Measurements from ENCODE around the gene GPR107.
A peak's percentile ranks its signal among the peaks of the same experiment; 100 is the strongest.

GPR107 gene

DNA sequence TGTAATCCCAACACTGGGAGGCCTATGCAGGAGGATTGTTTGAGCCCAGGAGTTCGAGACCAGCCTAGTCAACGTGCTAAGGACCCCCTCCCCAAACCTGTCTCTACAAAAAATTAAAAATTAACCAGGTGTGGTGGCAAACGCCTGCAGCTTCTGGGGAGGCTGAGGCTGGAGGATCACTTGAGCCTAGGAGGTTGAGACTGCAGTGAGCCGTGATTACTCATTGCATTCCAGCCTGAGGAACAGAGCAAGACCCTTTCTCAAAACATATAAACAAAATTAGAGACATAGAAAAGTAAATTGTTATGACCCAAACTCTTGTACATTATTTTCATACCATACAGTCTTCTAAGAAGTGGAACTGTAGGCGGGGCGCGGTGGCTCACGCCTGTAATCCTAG, 1.1 kb downstream of the GPR107 start:
- Histone ChIP-seq H3K4me1 (ENCODE audit: control insufficient read depth in 1 of 2, insufficient read depth in 2 of 2, low read length in 2 of 2) (peaks cover 11 to 14% of the 10 kb centered on the region in 2 donors), H3K9me3 (ENCODE audit: control insufficient read depth in 1 of 2, low read length in 2 of 2) (no peaks in the 10 kb centered on the region), H3K27ac (ENCODE audit: low read depth, low read length) (no peak overlapping the region), H3K9ac (ENCODE audit: low read depth in 1 of 2, low read length in 2 of 2) (peak overlapping the region in 1 of 2 donors; percentile 88), H3K36me3 (ENCODE audit: control insufficient read depth in 1 of 2, insufficient read depth in 2 of 2, low read length in 2 of 2) (no peaks in the 10 kb centered on the region), H3K4me3 (ENCODE audit: low read depth in 1 of 2, low read length in 2 of 2) (peak overlapping the region; percentile 88 to 93), H3K27me3 (ENCODE audit: control insufficient read depth in 1 of 2, insufficient read depth in 2 of 2, low read length in 2 of 2) (no peaks in the 10 kb centered on the region)

DNA sequence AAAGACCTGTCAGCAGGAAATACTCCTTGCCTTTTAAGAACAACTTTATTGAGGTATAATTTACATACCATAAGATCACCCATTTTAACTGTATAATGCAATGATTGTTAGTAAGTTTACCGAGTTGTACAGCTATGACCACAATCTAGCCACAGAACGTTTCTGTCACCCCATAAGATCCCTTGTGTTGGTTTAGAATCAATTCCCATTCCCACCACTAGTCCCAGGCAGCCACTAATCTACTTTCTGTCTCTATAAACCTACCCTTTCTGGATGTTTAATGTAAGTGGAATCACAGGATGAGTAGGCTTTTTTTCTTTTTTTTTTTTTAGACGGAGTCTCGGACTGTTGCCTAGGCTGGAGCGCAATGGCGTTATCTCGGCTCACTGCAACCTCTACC, 4.4 kb downstream of the GPR107 start:
- no peak overlapping the region for H3K27ac ChIP-seq (ENCODE audit: low read depth, low read length)
- no peaks in the 10 kb centered on the region for H3K27me3 ChIP-seq (ENCODE audit: control insufficient read depth in 1 of 2, insufficient read depth in 2 of 2, low read length in 2 of 2)
- no peak overlapping the region for H3K4me3 ChIP-seq (ENCODE audit: low read depth in 1 of 2, low read length in 2 of 2)
- H3K4me1 ChIP-seq (ENCODE audit: control insufficient read depth in 1 of 2, insufficient read depth in 2 of 2, low read length in 2 of 2): peaks cover 7 to 9% of the 10 kb centered on the region in 2 donors
- H3K9me3 ChIP-seq (ENCODE audit: control insufficient read depth in 1 of 2, low read length in 2 of 2): no peaks in the 10 kb centered on the region
- no peak overlapping the region for H3K9ac ChIP-seq (ENCODE audit: low read depth in 1 of 2, low read length in 2 of 2)
- no peaks in the 10 kb centered on the region for H3K36me3 ChIP-seq (ENCODE audit: control insufficient read depth in 1 of 2, insufficient read depth in 2 of 2, low read length in 2 of 2)

DNA sequence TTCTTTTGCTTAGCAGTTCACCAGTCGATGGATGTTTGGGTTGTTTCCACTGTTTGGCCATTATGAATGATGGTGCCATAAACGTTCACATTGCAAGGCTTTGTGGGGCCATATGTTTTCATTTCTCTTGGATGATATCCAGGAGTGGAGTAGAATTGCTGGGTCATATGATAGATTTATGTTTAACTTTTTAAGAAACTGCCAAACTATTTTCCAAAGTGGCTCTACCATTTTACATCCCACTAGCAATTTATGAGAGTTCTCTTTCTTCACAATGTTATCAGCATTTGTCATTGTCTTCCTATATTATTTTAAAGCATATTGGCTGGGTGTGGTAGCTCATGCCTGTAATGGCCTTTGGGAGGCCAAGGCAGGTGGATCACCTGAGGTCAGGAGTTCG, 5.2 kb downstream of the GPR107 start:
- Histone ChIP-seq H3K27ac (ENCODE audit: low read depth, low read length) (no peak overlapping the region), H3K9ac (ENCODE audit: low read depth in 1 of 2, low read length in 2 of 2) (no peak overlapping the region), H3K4me3 (ENCODE audit: low read depth in 1 of 2, low read length in 2 of 2) (no peak overlapping the region), H3K4me1 (ENCODE audit: control insufficient read depth in 1 of 2, insufficient read depth in 2 of 2, low read length in 2 of 2) (peaks cover 7% of the 10 kb centered on the region in 2 donors), H3K36me3 (ENCODE audit: control insufficient read depth in 1 of 2, insufficient read depth in 2 of 2, low read length in 2 of 2) (no peaks in the 10 kb centered on the region), H3K27me3 (ENCODE audit: control insufficient read depth in 1 of 2, insufficient read depth in 2 of 2, low read length in 2 of 2) (no peaks in the 10 kb centered on the region), H3K9me3 (ENCODE audit: control insufficient read depth in 1 of 2, low read length in 2 of 2) (no peaks in the 10 kb centered on the region)

DNA sequence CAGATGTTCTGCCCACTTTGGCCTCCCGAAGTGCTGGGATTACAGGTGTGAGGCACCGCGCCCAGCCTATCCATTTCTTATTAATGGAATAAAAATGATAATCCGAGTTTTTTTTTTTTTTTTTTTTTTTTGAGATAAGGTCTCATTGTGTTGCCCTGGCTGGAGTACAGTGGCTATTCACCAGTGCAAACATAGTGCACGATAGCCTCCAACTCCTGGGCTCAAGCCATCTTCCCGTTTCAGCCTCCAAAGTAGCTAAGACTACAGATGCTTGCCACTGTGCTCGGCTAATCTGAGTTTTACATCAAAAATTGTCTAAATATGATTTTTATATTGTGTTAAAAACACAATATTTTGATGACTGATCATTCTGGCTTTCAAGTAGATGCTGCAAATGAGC, 6.6 kb downstream of the GPR107 start:
- H3K9me3 ChIP-seq (ENCODE audit: control insufficient read depth in 1 of 2, low read length in 2 of 2): no peaks in the 10 kb centered on the region
- H3K4me1 ChIP-seq (ENCODE audit: control insufficient read depth in 1 of 2, insufficient read depth in 2 of 2, low read length in 2 of 2): no peaks in the 10 kb centered on the region
- H3K27ac ChIP-seq (ENCODE audit: low read depth, low read length): no peak overlapping the region
- H3K27me3 ChIP-seq (ENCODE audit: control insufficient read depth in 1 of 2, insufficient read depth in 2 of 2, low read length in 2 of 2): no peaks in the 10 kb centered on the region
- no peaks in the 10 kb centered on the region for H3K36me3 ChIP-seq (ENCODE audit: control insufficient read depth in 1 of 2, insufficient read depth in 2 of 2, low read length in 2 of 2)
- no peak overlapping the region for H3K9ac ChIP-seq (ENCODE audit: low read depth in 1 of 2, low read length in 2 of 2)
- no peak overlapping the region for H3K4me3 ChIP-seq (ENCODE audit: low read depth in 1 of 2, low read length in 2 of 2)

DNA sequence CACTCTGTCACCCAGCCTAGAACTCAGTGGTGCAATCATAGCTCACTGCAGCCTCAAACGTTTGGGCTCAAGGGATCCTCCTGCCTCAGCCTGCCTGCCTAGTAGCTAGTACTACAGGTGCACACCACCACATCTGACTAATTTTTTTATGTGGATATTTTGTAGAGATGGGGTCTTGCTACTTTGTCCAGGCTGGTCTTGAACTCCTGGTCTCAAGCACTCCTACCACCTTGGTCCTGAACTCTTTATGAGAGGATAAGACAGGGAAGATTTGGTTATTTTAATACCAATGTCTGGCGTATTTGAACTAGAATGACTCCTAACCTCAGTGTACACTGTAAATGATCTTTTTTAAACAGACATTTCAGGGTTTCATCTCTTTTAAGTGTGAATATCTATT, 9.0 kb downstream of the GPR107 start:
- no peak overlapping the region for H3K4me3 ChIP-seq (ENCODE audit: low read depth in 1 of 2, low read length in 2 of 2)
- H3K9me3 ChIP-seq (ENCODE audit: control insufficient read depth in 1 of 2, low read length in 2 of 2): no peaks in the 10 kb centered on the region
- H3K4me1 ChIP-seq (ENCODE audit: control insufficient read depth in 1 of 2, insufficient read depth in 2 of 2, low read length in 2 of 2): peaks cover 0 to under 1% of the 10 kb centered on the region in 2 donors
- H3K27me3 ChIP-seq (ENCODE audit: control insufficient read depth in 1 of 2, insufficient read depth in 2 of 2, low read length in 2 of 2): no peaks in the 10 kb centered on the region
- H3K27ac ChIP-seq (ENCODE audit: low read depth, low read length): no peak overlapping the region
- H3K36me3 ChIP-seq (ENCODE audit: control insufficient read depth in 1 of 2, insufficient read depth in 2 of 2, low read length in 2 of 2): no peaks in the 10 kb centered on the region
- H3K9ac ChIP-seq (ENCODE audit: low read depth in 1 of 2, low read length in 2 of 2): no peak overlapping the region

DNA sequence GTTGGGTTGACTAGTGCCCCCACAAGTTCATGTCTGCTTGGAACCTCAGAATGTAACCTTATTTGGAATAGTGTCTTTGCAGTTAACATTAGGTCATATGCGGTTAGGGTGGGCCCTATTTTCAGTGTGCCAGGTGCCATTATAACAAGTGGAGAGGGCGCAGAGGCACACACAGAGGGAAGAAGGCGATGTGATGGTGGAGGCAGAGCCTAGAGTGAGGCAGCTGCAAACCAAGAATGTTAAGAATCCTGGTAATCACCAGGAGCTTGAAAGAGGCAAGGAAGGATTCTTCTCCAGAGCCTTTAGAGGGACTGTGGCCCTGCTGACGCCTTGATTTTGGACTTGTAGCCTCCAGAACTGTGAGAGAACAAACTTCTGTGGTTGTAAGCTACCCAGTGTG, 10.9 kb downstream of the GPR107 start:
- Histone ChIP-seq H3K27me3 (ENCODE audit: control insufficient read depth in 1 of 2, insufficient read depth in 2 of 2, low read length in 2 of 2) (no peaks in the 10 kb centered on the region), H3K9me3 (ENCODE audit: control insufficient read depth in 1 of 2, low read length in 2 of 2) (no peaks in the 10 kb centered on the region), H3K9ac (ENCODE audit: low read depth in 1 of 2, low read length in 2 of 2) (no peak overlapping the region), H3K36me3 (ENCODE audit: control insufficient read depth in 1 of 2, insufficient read depth in 2 of 2, low read length in 2 of 2) (no peaks in the 10 kb centered on the region), H3K4me3 (ENCODE audit: low read depth in 1 of 2, low read length in 2 of 2) (no peak overlapping the region), H3K27ac (ENCODE audit: low read depth, low read length) (no peak overlapping the region), H3K4me1 (ENCODE audit: control insufficient read depth in 1 of 2, insufficient read depth in 2 of 2, low read length in 2 of 2) (peaks cover 0 to 4% of the 10 kb centered on the region in 2 donors)

DNA sequence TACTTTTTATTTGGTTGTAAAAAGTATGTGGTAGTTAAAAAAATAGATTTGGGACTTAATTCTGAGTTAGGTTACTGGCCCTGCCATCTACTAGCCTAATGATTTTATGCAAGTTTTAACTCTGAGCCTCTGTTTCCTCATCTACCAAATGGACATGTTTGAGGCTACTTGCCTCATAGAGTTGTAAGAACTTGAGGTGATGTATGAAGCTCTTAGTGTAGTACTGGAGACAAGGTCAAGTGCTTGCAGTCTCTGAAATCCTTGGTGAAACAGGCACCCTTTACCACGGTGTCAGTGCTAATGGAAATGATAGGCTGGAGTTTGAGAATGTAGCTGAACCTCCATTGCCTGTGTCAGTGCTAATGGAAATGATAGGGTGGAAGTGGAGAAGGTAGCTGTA, 15.3 kb downstream of the GPR107 start:
- no peak overlapping the region for H3K4me3 ChIP-seq (ENCODE audit: low read depth in 1 of 2, low read length in 2 of 2)
- no peak overlapping the region for H3K27ac ChIP-seq (ENCODE audit: low read depth, low read length)
- no peaks in the 10 kb centered on the region for H3K36me3 ChIP-seq (ENCODE audit: control insufficient read depth in 1 of 2, insufficient read depth in 2 of 2, low read length in 2 of 2)
- no peaks in the 10 kb centered on the region for H3K9me3 ChIP-seq (ENCODE audit: control insufficient read depth in 1 of 2, low read length in 2 of 2)
- peaks cover 8% of the 10 kb centered on the region in 2 donors for H3K4me1 ChIP-seq (ENCODE audit: control insufficient read depth in 1 of 2, insufficient read depth in 2 of 2, low read length in 2 of 2)
- no peak overlapping the region for H3K9ac ChIP-seq (ENCODE audit: low read depth in 1 of 2, low read length in 2 of 2)
- H3K27me3 ChIP-seq (ENCODE audit: control insufficient read depth in 1 of 2, insufficient read depth in 2 of 2, low read length in 2 of 2): no peaks in the 10 kb centered on the region

DNA sequence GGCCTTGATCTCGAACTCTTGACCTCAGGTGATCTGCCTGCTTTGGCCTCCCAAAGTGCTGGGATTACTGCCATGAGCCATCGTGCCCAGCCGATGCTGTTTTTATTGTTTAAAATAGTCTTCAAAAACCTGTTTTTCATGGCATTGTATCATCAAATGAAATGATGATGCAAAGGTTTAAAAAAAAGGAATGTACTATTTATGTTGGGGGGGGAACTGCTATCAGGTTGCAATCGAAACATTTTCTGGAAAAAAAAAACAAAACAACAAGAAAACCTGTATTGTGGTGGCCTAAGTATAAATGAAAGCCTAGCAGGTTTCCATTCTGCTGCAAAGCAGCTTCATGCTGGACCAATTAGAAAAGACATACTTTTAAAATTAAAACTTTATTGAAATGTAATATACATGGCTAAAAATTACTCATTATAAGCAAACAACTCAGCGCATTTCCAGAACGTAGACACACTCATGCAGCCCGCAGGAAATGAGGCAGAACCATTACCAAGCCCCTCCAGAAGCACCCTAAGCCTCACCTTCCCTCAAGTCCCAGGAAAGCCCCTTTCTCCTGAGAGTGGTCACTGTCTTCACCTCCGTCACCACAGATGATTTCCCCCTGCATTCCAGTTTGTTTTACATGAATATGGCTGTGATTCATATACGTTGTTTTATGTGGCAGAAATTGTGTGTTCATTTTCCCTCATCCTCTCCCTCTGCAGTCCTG, 19.0 kb downstream of the GPR107 start:
- Histone ChIP-seq H3K27me3 (ENCODE audit: control insufficient read depth in 1 of 2, insufficient read depth in 2 of 2, low read length in 2 of 2) (no peaks in the 10 kb centered on the region), H3K4me1 (ENCODE audit: control insufficient read depth in 1 of 2, insufficient read depth in 2 of 2, low read length in 2 of 2) (peaks cover 8% of the 10 kb centered on the region in 2 donors), H3K9ac (ENCODE audit: low read depth in 1 of 2, low read length in 2 of 2) (no peak overlapping the region), H3K4me3 (ENCODE audit: low read depth in 1 of 2, low read length in 2 of 2) (no peak overlapping the region), H3K9me3 (ENCODE audit: control insufficient read depth in 1 of 2, low read length in 2 of 2) (no peaks in the 10 kb centered on the region), H3K36me3 (ENCODE audit: control insufficient read depth in 1 of 2, insufficient read depth in 2 of 2, low read length in 2 of 2) (peaks cover 11 to 16% of the 10 kb centered on the region in 2 donors), H3K27ac (ENCODE audit: low read depth, low read length) (no peak overlapping the region)

DNA sequence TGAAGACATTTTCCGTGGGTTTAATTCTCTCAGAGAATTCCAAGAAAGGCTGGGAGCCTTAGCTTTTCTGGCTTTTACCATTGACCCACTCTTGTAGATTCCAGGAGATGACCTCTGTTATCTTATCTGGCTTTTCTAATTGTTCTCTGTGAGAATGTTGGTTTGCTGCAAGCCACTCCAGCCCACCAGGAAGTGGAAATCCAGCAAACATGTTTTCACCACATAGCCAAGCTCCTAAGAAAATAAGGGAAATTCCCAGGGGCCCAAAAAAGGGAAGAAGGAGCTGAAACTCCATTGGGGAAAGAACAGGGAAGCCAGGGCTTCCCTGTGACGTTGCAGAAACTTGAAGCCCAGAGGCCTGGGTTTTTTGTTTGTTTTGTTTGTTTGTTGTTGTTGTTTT, 19.7 kb downstream of the GPR107 start:
- Histone ChIP-seq H3K4me3 (ENCODE audit: low read depth in 1 of 2, low read length in 2 of 2) (no peak overlapping the region), H3K9ac (ENCODE audit: low read depth in 1 of 2, low read length in 2 of 2) (no peak overlapping the region), H3K36me3 (ENCODE audit: control insufficient read depth in 1 of 2, insufficient read depth in 2 of 2, low read length in 2 of 2) (peaks cover 12 to 21% of the 10 kb centered on the region in 2 donors), H3K4me1 (ENCODE audit: control insufficient read depth in 1 of 2, insufficient read depth in 2 of 2, low read length in 2 of 2) (peaks cover 4 to 8% of the 10 kb centered on the region in 2 donors), H3K9me3 (ENCODE audit: control insufficient read depth in 1 of 2, low read length in 2 of 2) (no peaks in the 10 kb centered on the region), H3K27me3 (ENCODE audit: control insufficient read depth in 1 of 2, insufficient read depth in 2 of 2, low read length in 2 of 2) (no peaks in the 10 kb centered on the region), H3K27ac (ENCODE audit: low read depth, low read length) (no peak overlapping the region)

DNA sequence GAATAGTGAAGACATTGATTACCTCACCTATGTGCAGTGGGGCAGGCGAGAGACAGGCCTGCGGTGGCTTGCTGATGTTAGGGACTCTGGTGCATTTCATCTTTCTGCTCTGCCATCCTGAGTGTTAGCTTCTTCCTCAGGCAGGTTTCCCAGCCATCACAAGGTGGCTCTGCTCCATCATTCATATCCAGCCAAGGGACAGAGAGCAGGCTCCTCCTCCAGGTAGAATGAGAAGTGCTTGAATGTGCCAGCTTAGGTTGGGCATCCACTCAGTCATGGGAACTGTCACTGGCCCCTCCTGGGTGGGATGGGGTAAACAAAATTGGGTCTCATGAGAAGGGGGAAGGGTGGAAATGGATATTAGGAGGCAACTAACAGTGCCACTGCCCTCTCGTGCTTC, 24.8 kb downstream of the GPR107 start:
- Histone ChIP-seq H3K9ac (ENCODE audit: low read depth in 1 of 2, low read length in 2 of 2) (no peak overlapping the region), H3K4me1 (ENCODE audit: control insufficient read depth in 1 of 2, insufficient read depth in 2 of 2, low read length in 2 of 2) (no peaks in the 10 kb centered on the region), H3K36me3 (ENCODE audit: control insufficient read depth in 1 of 2, insufficient read depth in 2 of 2, low read length in 2 of 2) (peaks cover 19 to 50% of the 10 kb centered on the region in 2 donors), H3K27ac (ENCODE audit: low read depth, low read length) (no peak overlapping the region), H3K9me3 (ENCODE audit: control insufficient read depth in 1 of 2, low read length in 2 of 2) (no peaks in the 10 kb centered on the region), H3K27me3 (ENCODE audit: control insufficient read depth in 1 of 2, insufficient read depth in 2 of 2, low read length in 2 of 2) (no peaks in the 10 kb centered on the region), H3K4me3 (ENCODE audit: low read depth in 1 of 2, low read length in 2 of 2) (no peak overlapping the region)

Measured in duodenal mucosa (tissue), 2 donors.